IPS DF 6.9 (cell line): ENCODE results near the gene FLT1.

Experiments used
- DNase-seq: peaks from one replicate; pipeline ENCODE4 v3.0.0-alpha.2; 2013; ENCODE audit warnings: low read depth, low spot score
- H3K27ac ChIP-seq: one replicate; pipeline ENCODE4 v1.5.1; 2013; ENCODE audit warnings: low read length, control low read depth
- H3K27me3 ChIP-seq: 2 replicates; pipeline ENCODE4 v1.6.1; 2013; ENCODE audit warnings: mild to moderate bottlenecking, low read length; ENCODE audit not compliant: control insufficient read depth, insufficient read depth
- H3K36me3 ChIP-seq: 2 replicates; pipeline ENCODE4 v1.6.1; 2013; ENCODE audit warnings: low read length; ENCODE audit not compliant: control insufficient read depth, insufficient read depth
- H3K4me1 ChIP-seq: 2 replicates; pipeline ENCODE4 v1.6.1; 2013; ENCODE audit warnings: low read length; ENCODE audit not compliant: control insufficient read depth, insufficient read depth
- H3K4me3 ChIP-seq: 2 replicates; pipeline ENCODE4 v1.5.1; 2013; ENCODE audit warnings: mild to moderate bottlenecking, low read length
- H3K9me3 ChIP-seq: 2 replicates; pipeline ENCODE4 v1.6.1; 2013; ENCODE audit warnings: low read length, inconsistent platforms; ENCODE audit not compliant: control insufficient read depth, insufficient read depth
- WGBS: extraction: QIAGEN DNeasy Blood & Tissue Kit; methylation state at CpG from one replicate; pipeline ENCODE4 v1.1.7; 2013; ENCODE audit warnings: mixed read lengths, missing lambda C conversion rate; ENCODE audit not compliant: insufficient read length, insufficient coverage; 5-methylcytosine and 5-hydroxymethylcytosine counted together

FLT1 gene

DNA sequence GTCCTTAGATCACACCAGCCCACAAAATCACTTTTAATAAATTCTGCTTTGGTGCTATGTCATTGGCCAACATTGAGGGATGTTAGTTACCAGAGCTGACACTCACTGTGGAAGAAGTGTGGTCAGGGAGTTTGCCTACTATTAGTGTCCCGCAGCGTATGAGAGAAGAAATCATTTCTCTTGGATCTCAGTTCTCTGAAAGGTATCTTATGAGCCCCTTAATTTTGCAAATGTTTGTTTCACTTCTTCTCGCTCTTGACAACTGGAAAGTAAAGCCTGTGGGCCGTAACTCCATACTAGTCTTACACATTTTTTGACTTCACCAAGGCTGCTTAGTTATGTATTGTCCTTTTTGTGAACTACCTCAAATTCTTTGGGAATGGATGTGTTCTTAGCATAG, 80.9 kb downstream of the FLT1 start:
- no peak overlapping the region for H3K4me3 ChIP-seq

DNA sequence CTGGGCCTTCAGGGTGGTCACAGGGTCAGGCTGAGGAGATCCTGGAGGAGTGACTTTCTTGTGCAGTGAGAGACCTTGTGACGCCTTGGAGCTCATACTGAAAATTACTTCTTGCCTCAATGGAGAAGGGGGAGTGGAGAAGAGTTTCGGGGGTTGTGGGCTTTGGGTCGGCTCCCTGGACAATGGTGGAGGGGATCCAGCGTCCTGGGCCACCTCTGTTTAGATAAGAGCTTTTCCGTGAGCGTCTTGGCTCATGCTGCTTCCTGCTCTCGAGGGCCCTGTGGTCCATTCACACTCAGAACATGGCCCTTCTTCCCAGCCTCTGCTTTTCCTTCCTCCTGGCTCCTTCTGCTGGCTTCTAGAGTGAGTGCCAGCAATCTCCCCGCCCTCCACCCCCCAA, 81.9 kb downstream of the FLT1 start:
- Histone ChIP-seq H3K4me3 (no peak overlapping the region), H3K4me1 (0 out of 2 replicates have a peak, but pooled peaks cover 1% of the 10 kb centered on the region), H3K9me3 (no peaks in the 10 kb centered on the region), H3K36me3 (peaks cover 3% of the 10 kb centered on the region; the same call in 1 of the 2 replicates), H3K27me3 (no peaks in the 10 kb centered on the region), H3K27ac (no peak overlapping the region)
- DNase-seq: no peak
- WGBS: no CpG with 5 or more reads among the region's 8 CpGs

More for the DNA sequence above, 80.9 kb downstream of the FLT1 start:
- no CpG with 5 or more reads among the region's 4 CpGs for WGBS
- DNase-seq: no peak
- no peaks in the 10 kb centered on the region for H3K4me1 ChIP-seq
- no peaks in the 10 kb centered on the region for H3K9me3 ChIP-seq
- H3K27me3 ChIP-seq: no peaks in the 10 kb centered on the region
- no peak overlapping the region for H3K27ac ChIP-seq
- H3K36me3 ChIP-seq: peaks cover 3% of the 10 kb centered on the region; the same call in 1 of the 2 replicates

GRCh38 chr13:28411831-28412353, 83.0 kb downstream of the FLT1 start:
- Histone ChIP-seq H3K27me3 (no peaks in the 10 kb centered on the region), H3K27ac (no peak overlapping the region), H3K9me3 (no peaks in the 10 kb centered on the region), H3K4me1 (peaks cover 1% of the 10 kb centered on the region; the same call in 1 of the 2 replicates), H3K36me3 (peaks cover 1% of the 10 kb centered on the region), H3K4me3 (no peak overlapping the region)
- no peak for DNase-seq
- no CpG with 5 or more reads among the region's 5 CpGs for WGBS

DNA sequence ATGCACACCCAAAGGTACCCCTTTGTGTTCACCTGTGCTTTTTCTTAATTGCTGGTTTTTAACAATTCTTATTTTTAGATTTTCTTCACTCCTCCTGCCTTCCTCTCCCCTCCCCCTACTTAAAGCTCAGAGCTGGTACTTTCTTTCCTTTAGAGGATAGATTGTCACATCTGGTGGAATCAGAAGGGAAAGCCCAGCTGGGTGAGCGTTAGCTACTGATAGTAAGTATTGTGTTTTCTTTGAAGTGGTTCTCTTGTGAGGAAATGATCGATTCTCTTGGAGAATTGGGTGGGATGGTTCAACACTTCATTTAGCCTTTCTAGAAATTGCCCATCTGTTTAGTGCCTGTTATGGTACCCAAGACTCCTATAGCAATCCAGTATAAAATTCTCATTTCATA, 84.8 kb downstream of the FLT1 start:
- Histone ChIP-seq H3K27ac (no peak overlapping the region), H3K27me3 (no peaks in the 10 kb centered on the region), H3K4me3 (no peak overlapping the region), H3K36me3 (peaks cover 2% of the 10 kb centered on the region), H3K9me3 (no peaks in the 10 kb centered on the region), H3K4me1 (peaks cover 3% of the 10 kb centered on the region; the same call in 1 of the 2 replicates)
- no peak for DNase-seq
- no CpG with 5 or more reads among the region's 2 CpGs for WGBS

DNA sequence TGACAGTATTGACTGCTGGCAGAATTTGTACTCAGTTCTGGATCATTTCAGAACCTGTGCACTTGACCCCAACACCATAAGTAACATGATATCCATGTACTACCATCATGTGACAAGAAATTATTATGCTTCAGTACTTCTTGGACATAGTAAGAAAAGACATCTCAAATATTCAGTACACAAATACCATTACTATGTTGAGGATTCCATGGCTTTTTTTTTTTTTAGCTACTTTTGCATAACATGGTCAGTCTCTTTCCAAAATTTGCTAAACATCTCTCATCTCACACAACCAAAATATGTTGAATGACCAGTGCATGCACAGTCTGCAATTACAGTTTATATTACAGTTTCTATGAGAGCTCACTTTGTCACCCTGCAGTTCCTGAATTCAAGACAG, 85.3 kb downstream of the FLT1 start:
- H3K27me3 ChIP-seq: no peaks in the 10 kb centered on the region

GRCh38 chr13:28408863-28409262, 86.1 kb downstream of the FLT1 start:
- Histone ChIP-seq H3K9me3 (no peaks in the 10 kb centered on the region), H3K27ac (no peak overlapping the region), H3K4me3 (no peak overlapping the region), H3K36me3 (peaks cover 4% of the 10 kb centered on the region), H3K27me3 (no peaks in the 10 kb centered on the region), H3K4me1 (peaks cover 3% of the 10 kb centered on the region; the same call in 1 of the 2 replicates)
- DNase-seq: no peak
- no CpG with 5 or more reads among the region's 1 CpG for WGBS

More for the DNA sequence above, 85.3 kb downstream of the FLT1 start:
- H3K27ac ChIP-seq: no peak overlapping the region
- H3K36me3 ChIP-seq: peaks cover 4% of the 10 kb centered on the region
- peaks cover 3% of the 10 kb centered on the region; the same call in 1 of the 2 replicates for H3K4me1 ChIP-seq
- H3K4me3 ChIP-seq: no peak overlapping the region
- DNase-seq: no peak
- H3K9me3 ChIP-seq: no peaks in the 10 kb centered on the region

DNA sequence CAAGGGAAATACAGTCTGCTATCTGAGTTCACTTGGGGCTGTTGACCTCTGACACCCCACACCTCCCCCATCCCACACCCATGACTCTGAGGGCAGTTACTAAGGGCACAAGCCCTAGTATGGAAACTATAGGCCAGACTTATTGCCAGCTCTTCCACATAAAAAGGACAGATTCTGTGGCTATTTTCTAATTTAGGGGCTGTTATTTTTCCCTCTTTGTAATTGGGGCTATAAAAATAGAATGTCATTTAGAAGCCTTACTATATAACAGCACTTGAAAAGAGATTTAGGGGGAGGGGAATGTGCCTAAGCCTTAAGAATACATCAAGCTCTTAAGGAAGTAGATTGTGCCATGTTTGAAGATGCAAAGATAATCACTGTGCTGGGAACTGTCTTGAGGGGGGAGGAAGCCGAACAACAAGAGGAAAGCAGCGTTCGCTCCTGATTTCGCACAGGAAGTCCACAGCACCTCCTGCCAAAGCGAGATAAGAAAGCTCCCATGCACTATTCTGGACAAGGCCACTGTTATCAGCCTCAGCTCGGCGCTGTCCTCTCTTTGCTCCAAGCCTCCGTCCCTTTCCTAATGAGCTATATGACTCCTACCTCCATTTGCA, 86.6 kb downstream of the FLT1 start:
- no peak for DNase-seq
- H3K4me1 ChIP-seq: peaks cover 3% of the 10 kb centered on the region; the same call in 1 of the 2 replicates
- H3K36me3 ChIP-seq: peaks cover 4% of the 10 kb centered on the region
- H3K4me3 ChIP-seq: no peak overlapping the region
- H3K27me3 ChIP-seq: no peaks in the 10 kb centered on the region
- no CpG with 5 or more reads among the region's 8 CpGs for WGBS
- H3K27ac ChIP-seq: no peak overlapping the region
- no peaks in the 10 kb centered on the region for H3K9me3 ChIP-seq

DNA sequence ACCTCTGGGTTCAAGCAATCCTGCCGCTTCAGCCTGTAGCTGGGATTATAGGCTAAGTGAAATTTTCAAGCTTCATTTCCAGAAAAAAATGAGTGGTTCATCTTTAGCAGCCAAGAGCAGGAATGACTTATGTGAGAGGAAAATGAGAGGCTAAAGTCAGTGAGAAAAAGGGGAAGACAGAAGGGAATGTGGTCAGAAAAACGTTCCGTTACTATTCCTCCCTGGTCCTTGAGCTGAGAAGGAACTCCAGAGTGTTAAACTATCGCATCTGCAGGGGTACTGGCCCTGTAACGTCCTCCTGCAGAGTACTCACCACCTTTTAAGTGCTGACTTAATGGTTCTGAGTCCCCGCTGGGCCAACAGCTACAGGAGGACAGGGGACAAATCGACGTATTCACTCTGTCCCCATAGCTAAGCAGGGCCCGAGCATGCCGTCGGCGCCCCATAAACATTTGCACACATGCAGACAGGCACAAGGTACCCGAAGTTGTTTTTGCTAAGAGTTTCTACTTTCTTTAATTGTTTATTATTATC, 88.1 kb downstream of the FLT1 start:
- no peaks in the 10 kb centered on the region for H3K27me3 ChIP-seq
- H3K4me3 ChIP-seq: no peak overlapping the region
- H3K4me1 ChIP-seq: peaks cover 3% of the 10 kb centered on the region; the same call in 1 of the 2 replicates
- no peaks in the 10 kb centered on the region for H3K9me3 ChIP-seq
- H3K27ac ChIP-seq: no peak overlapping the region
- WGBS: no CpG with 5 or more reads among the region's 13 CpGs
- peaks cover 4% of the 10 kb centered on the region; the same call in 1 of the 2 replicates for H3K36me3 ChIP-seq
- DNase-seq: no peak

GRCh38 chr13:28402057-28402381, 92.9 kb downstream of the FLT1 start:
- Histone ChIP-seq H3K9me3 (no peaks in the 10 kb centered on the region), H3K36me3 (peaks cover 4% of the 10 kb centered on the region; the same call in 1 of the 2 replicates), H3K4me1 (peaks cover 3% of the 10 kb centered on the region; the same call in 1 of the 2 replicates), H3K27ac (no peak overlapping the region), H3K27me3 (no peaks in the 10 kb centered on the region), H3K4me3 (no peak overlapping the region)
- DNase-seq: no peak
- no CpG with 5 or more reads among the region's 5 CpGs for WGBS

DNA sequence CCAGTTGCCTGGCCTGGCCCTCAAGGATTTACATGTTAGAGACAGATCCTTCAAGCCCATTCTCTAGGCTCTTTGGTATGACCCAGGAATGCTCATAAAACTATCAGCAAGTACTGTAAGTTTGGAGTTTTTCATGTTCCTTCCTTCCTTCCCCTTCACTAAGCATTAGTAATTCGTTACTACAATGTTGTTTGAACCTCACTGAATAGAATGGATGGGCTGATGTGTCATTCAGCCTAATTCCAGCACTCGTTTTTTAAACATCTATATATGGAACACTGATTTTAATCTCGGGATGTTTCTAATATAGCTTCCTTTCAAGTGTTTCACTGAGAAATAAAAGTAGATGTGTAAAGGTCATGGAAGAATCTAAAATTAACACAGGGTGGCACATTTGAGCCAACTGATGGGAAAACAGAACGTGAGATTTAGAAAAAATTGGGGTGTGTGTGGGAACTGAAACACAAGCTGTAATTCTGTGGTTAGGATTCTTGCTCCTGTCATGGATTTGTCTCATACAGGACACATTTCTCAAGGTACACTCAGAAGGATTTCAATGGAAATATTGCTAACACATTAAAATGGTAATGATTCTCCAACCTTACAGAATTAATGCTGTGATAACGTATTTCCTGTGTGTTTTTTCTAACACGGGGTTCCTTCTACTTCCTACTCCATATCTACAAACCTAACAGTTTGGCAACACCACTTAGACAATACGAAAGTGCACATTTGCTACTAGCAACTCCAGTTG, 93.4 kb downstream of the FLT1 start:
- Histone ChIP-seq H3K9me3 (no peaks in the 10 kb centered on the region), H3K4me3 (no peak overlapping the region), H3K27ac (no peak overlapping the region), H3K27me3 (no peaks in the 10 kb centered on the region), H3K4me1 (0 out of 2 replicates have a peak, but pooled peaks cover 1% of the 10 kb centered on the region), H3K36me3 (peaks cover 4% of the 10 kb centered on the region; the same call in 1 of the 2 replicates)
- WGBS: no CpG with 5 or more reads among the region's 7 CpGs
- no peak for DNase-seq
